A673 (cell line): ENCODE measurements around the gene CCBE1. TPM values are rescaled to one million over a fixed set of nuclear protein-coding genes. Genes with fewer than 3 reads are reported as not detected.
"Not testable (repeated sequence)": the region's sequence is repeated elsewhere in the genome, so short reads cannot be mapped to it uniquely, and the experiment has no call there.

Experiments used
- BruUV-seq: library from RNA; stranded (reverse); fragments of 400-500 nt; replicated peaks from 2 replicates; lab custom pipeline; 2021; lab: Mats Ljungman, UMichigan
- CTCF ChIA-PET: fragments of 300-600 bp; sonication (Branson Sonifier 250); formaldehyde crosslinking; loops from one replicate; lab custom pipeline; 2022; ENCODE audit warnings: antibody characterized with exemption; lab: Charles Lee
- POLR2A ChIA-PET: fragments of 300-600 bp; sonication (Branson Sonifier 250); formaldehyde crosslinking; loops from one replicate; lab custom pipeline; 2022; ENCODE audit warnings: antibody characterized with exemption; ENCODE audit not compliant: low non-redundant PET; lab: Charles Lee
- DNase-seq: peaks from one replicate; pipeline ENCODE4 v3.0.0-alpha.2; 2015; ENCODE audit warnings: low spot score
- H3K27ac ChIP-seq: fragments of 200-600 bp; sonication (generic); 2 replicates; pipeline ENCODE4 v1.5.1; 2016; ENCODE audit warnings: mixed run types, low read depth, mild to moderate bottlenecking, mixed read lengths, antibody characterized with exemption, low read length; ENCODE audit not compliant: poor library complexity, severe bottlenecking
- H3K27me3 ChIP-seq: fragments of 200-600 bp; sonication (generic); replicated peaks from 2 replicates; pipeline ENCODE4 v1.6.1; 2017; ENCODE audit warnings: mixed run types, low read depth, mild to moderate bottlenecking, mixed read lengths, antibody characterized with exemption, low read length; ENCODE audit not compliant: insufficient read depth, poor library complexity
- H3K36me3 ChIP-seq: fragments of 200-600 bp; sonication (generic); 2 replicates; pipeline ENCODE4 v1.6.1; 2016; ENCODE audit warnings: mixed run types, mild to moderate bottlenecking, mixed read lengths, antibody characterized with exemption, low read length; ENCODE audit not compliant: insufficient read depth, poor library complexity, severe bottlenecking
- H3K4me1 ChIP-seq: fragments of 200-600 bp; sonication (generic); 2 replicates; pipeline ENCODE4 v1.6.1; 2017; ENCODE audit warnings: mixed run types, mild to moderate bottlenecking, mixed read lengths, antibody characterized with exemption, low read length; ENCODE audit not compliant: insufficient read depth, poor library complexity, severe bottlenecking
- H3K4me3 ChIP-seq: fragments of 200-600 bp; sonication (generic); 2 replicates; pipeline ENCODE4 v1.5.1; 2016; ENCODE audit warnings: low read depth, mixed run types, mild to moderate bottlenecking, mixed read lengths, low read length; ENCODE audit not compliant: poor library complexity, severe bottlenecking
- H3K9me3 ChIP-seq: fragments of 200-600 bp; sonication (generic); 2 replicates; pipeline ENCODE4 v1.6.1; 2016; ENCODE audit warnings: mixed run types, low read depth, mild to moderate bottlenecking, mixed read lengths, antibody characterized with exemption, low read length; ENCODE audit not compliant: poor library complexity, severe bottlenecking
- EZH2 ChIP-seq: fragments of 200-600 bp; sonication (generic); IDR thresholded peaks from 2 replicates; pipeline ENCODE4 v1.6.1; 2017; ENCODE audit warnings: borderline replicate concordance, low read depth, mild to moderate bottlenecking, mixed read lengths, antibody characterized with exemption, low read length; ENCODE audit not compliant: poor library complexity, severe bottlenecking
- intact Hi-C: fragments of 100-400 bp; cut with micrococcal nuclease; formaldehyde crosslinking; loops from one replicate; pipeline ENCODE4 v1.10.0; 2022; ENCODE audit not compliant: unreplicated experiment
- total RNA-seq: library from RNA; stranded (reverse); gene quantifications from 2 replicates; pipeline ENCODE4 v1.2.3, GENCODE V29; 2021
- TF ChIP-seq, protein P1 (sequence below): fragments of 300-800, 200-600 bp; sonication (generic); conservative IDR thresholded peaks from 2 replicates; pipeline ENCODE4 v1.5.1; 2017; ENCODE audit warnings: low read depth, mild to moderate bottlenecking, antibody characterized with exemption, low read length, moderate library complexity, mixed read lengths

Gene CCBE1
- total RNA-seq, 1 experiment from 2014 or later, result not detected

GRCh38 chr18:59671551-59671950, 25.7 kb downstream of the CCBE1 start:
- Histone ChIP-seq H3K4me1 (no peaks in the 10 kb centered on the region), H3K36me3 (no peaks in the 10 kb centered on the region), H3K27ac (no peak overlapping the region), H3K4me3 (no peak overlapping the region), H3K9me3 (no peaks in the 10 kb centered on the region), H3K27me3 (peaks cover 4% of the 10 kb centered on the region)
- TF ChIP-seq, protein P1, sequence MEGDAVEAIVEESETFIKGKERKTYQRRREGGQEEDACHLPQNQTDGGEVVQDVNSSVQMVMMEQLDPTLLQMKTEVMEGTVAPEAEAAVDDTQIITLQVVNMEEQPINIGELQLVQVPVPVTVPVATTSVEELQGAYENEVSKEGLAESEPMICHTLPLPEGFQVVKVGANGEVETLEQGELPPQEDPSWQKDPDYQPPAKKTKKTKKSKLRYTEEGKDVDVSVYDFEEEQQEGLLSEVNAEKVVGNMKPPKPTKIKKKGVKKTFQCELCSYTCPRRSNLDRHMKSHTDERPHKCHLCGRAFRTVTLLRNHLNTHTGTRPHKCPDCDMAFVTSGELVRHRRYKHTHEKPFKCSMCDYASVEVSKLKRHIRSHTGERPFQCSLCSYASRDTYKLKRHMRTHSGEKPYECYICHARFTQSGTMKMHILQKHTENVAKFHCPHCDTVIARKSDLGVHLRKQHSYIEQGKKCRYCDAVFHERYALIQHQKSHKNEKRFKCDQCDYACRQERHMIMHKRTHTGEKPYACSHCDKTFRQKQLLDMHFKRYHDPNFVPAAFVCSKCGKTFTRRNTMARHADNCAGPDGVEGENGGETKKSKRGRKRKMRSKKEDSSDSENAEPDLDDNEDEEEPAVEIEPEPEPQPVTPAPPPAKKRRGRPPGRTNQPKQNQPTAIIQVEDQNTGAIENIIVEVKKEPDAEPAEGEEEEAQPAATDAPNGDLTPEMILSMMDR, result no peak
- TF ChIP-seq EZH2, result no peak
- DNase-seq, result no peak
- BruUV-seq, result no TSS peak
- POLR2A ChIA-PET, result no interaction called here
- intact Hi-C loops, result loop anchor here (5.0 kb wide), 1 partner anchor 344 kb away; no protein-coding TSS in a partner anchor
- CTCF ChIA-PET, result no interaction called here

GRCh38 chr18:59669872-59670657, 27.2 kb downstream of the CCBE1 start:
- intact Hi-C loops, result loop anchor here (5.0 kb wide), 1 partner anchor 343 kb away; no protein-coding TSS in a partner anchor
- Histone ChIP-seq H3K27me3 (peaks cover 4% of the 10 kb centered on the region), H3K36me3 (no peaks in the 10 kb centered on the region), H3K27ac (no peak overlapping the region), H3K9me3 (no peaks in the 10 kb centered on the region), H3K4me1 (no peaks in the 10 kb centered on the region), H3K4me3 (no peak overlapping the region)
- ChIA-PET POLR2A (no interaction called here), CTCF (no interaction called here)
- DNase-seq, result no peak
- TF ChIP-seq EZH2, result no peak
- TF ChIP-seq, protein P1, result no peak
- no TSS peak for BruUV-seq

- Histone ChIP-seq H3K36me3 (no peaks in the 10 kb centered on the region), H3K4me1 (no peaks in the 10 kb centered on the region), H3K27me3 (peaks cover 8% of the 10 kb centered on the region), H3K4me3 (no peak overlapping the region), H3K9me3 (no peaks in the 10 kb centered on the region), H3K27ac (no peak overlapping the region)
- no TSS peak for BruUV-seq
- no peak for DNase-seq
- ChIA-PET CTCF (no interaction called here), POLR2A (no interaction called here)
- TF ChIP-seq, protein P1, result no peak
- no peak for TF ChIP-seq EZH2
- intact Hi-C loops, result no loop called here
Measured at GRCh38 chr18:59667488-59667887, 29.7 kb downstream of the CCBE1 start.

GRCh38 chr18:59666007-59666402, 31.2 kb downstream of the CCBE1 start:
- intact Hi-C loops, BruUV-seq, CTCF ChIA-PET, H3K4me1 ChIP-seq, DNase-seq, H3K9me3 ChIP-seq, H3K36me3 ChIP-seq, H3K4me3 ChIP-seq, H3K27ac ChIP-seq, POLR2A ChIA-PET: not testable (repeated sequence)
- peaks cover 18% of the 10 kb centered on the region for H3K27me3 ChIP-seq
